PC-3 (cell line): ENCODE data around the gene EBLN1. TPM values are rescaled to one million over a fixed set of nuclear protein-coding genes. Genes with fewer than 3 reads are reported as not detected.

ENCODE experiments used
- total RNA-seq: library from RNA; depleted of rRNA; stranded (reverse); fragments of >200 nt; gene quantifications from 2 replicates; pipeline ENCODE4 v1.2.3, GENCODE V29; 2014; rRNA removed

EBLN1 gene
- total RNA-seq, 1 experiment from 2014 or later = not detected

Other genes with a start within 250 kb of the EBLN1 start
- 46.4 and 53.4 TPM in 2 replicates for gene DNAJC1, start 214.3 kb downstream of the EBLN1 start, total RNA-seq
- 86.4 and 86.6 TPM in 2 replicates for gene COMMD3, start 98.4 kb upstream of the EBLN1 start, total RNA-seq
- 119 and 124 TPM in 2 replicates for gene BMI1, start 103.1 kb upstream of the EBLN1 start, total RNA-seq
- gene SPAG6, start 127.5 kb upstream of the EBLN1 start, total RNA-seq = 0.04 and 0.12 TPM in 2 replicates